Lower leg skin (tissue), 3 donors: ENCODE measurements around the gene NCEH1.
A peak's percentile ranks its signal among the peaks of the same experiment; 100 is the strongest.

ENCODE experiments used
- POLR2A ChIP-seq, 2 donors: fragments of 450-650 bp; IDR thresholded peaks; one replicate each; pipeline ENCODE4 v1.6.1; 2016 to 2017; ENCODE audit warnings: antibody characterized with exemption in 2 of 2, mild to moderate bottlenecking in 1 of 2, moderate library complexity in 1 of 2
- TF ChIP-seq, protein P1 (sequence below), 3 donors: fragments of 450-650 bp; IDR thresholded peaks; one replicate each; pipeline ENCODE4 v1.5.1; 2016; ENCODE audit warnings: antibody characterized with exemption in 3 of 3, mild to moderate bottlenecking in 3 of 3, moderate library complexity in 2 of 3

DNA sequence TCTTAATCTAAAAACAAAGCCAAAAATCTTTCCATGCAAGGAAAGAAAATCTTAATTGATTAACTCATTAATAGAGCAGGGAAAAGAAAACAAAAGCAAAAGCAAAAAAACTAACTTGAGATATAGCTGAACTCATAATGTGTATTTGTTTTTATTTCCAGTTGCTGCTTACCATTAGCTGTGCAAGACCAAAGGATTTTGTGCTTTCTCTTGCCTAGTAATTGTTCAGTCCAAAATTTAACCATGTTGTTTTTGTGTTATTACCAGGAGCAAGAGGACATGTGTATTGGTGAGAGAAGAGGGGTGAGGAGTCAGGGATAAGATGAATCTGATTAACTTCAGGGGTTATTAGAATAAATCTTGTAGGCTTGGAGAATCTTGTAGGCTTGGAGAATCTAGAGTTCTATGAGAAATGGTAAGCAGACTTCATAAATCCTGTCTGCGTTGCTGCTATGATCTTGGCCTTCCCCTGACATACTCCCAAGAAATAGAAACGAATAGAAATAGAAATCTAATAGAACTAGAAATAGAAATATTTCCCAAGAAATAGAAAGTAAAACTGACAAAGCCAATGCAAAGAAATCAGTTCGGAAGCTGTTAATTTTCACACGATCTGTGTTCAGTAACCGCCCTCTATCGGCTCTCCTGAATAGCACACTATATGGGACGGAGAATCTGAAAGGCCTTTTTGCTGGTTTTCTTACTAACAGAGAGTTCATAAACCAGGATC is 115.0 kb downstream of the NCEH1 start:
- TF ChIP-seq, protein P1, sequence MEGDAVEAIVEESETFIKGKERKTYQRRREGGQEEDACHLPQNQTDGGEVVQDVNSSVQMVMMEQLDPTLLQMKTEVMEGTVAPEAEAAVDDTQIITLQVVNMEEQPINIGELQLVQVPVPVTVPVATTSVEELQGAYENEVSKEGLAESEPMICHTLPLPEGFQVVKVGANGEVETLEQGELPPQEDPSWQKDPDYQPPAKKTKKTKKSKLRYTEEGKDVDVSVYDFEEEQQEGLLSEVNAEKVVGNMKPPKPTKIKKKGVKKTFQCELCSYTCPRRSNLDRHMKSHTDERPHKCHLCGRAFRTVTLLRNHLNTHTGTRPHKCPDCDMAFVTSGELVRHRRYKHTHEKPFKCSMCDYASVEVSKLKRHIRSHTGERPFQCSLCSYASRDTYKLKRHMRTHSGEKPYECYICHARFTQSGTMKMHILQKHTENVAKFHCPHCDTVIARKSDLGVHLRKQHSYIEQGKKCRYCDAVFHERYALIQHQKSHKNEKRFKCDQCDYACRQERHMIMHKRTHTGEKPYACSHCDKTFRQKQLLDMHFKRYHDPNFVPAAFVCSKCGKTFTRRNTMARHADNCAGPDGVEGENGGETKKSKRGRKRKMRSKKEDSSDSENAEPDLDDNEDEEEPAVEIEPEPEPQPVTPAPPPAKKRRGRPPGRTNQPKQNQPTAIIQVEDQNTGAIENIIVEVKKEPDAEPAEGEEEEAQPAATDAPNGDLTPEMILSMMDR (IDR thresholded peaks at IDR 0.05), result peak in 1 of 3 donors; percentile 85
- TF ChIP-seq POLR2A (IDR thresholded peaks at IDR 0.05), result no peak
